ENCODE measurements around the gene ZNF549. TPM values are rescaled to one million over a fixed set of nuclear protein-coding genes. Genes with fewer than 3 reads are reported as not detected.
A peak's percentile ranks its signal among the peaks of the same experiment; 100 is the strongest.

The ZNF549 gene
- total and polyA plus RNA-seq, 2 donors from 2014 or later, result 2.4 to 8.7 TPM

- Histone ChIP-seq H3K4me3 (ENCODE audit: low read length in 3 of 3) (peak overlapping the region in 1 of 3 donors; percentile 96), H3K9me3 (ENCODE audit: control insufficient read depth in 2 of 3, insufficient read depth in 1 of 3, low read length in 3 of 3) (peaks cover 5 to 17% (median 5%) of the 10 kb centered on the region in 3 donors), H3K27ac (ENCODE audit: low read depth in 2 of 2, low read length in 2 of 2) (no peak overlapping the region), H3K27me3 (ENCODE audit: control insufficient read depth, insufficient read depth, low read length) (no peaks in the 10 kb centered on the region), H3K36me3 (ENCODE audit: control insufficient read depth in 2 of 3, insufficient read depth in 3 of 3, low read length in 3 of 3) (peaks cover 15 to 35% (median 19%) of the 10 kb centered on the region in 3 donors), H3K4me1 (ENCODE audit: control insufficient read depth in 2 of 3, insufficient read depth in 2 of 3, low read depth in 1 of 3, low read length in 3 of 3) (peaks cover 5 to 15% (median 11%) of the 10 kb centered on the region in 3 donors), H3K9ac (ENCODE audit: low read length in 3 of 3) (no peak overlapping the region)
- TF ChIP-seq, protein P1, sequence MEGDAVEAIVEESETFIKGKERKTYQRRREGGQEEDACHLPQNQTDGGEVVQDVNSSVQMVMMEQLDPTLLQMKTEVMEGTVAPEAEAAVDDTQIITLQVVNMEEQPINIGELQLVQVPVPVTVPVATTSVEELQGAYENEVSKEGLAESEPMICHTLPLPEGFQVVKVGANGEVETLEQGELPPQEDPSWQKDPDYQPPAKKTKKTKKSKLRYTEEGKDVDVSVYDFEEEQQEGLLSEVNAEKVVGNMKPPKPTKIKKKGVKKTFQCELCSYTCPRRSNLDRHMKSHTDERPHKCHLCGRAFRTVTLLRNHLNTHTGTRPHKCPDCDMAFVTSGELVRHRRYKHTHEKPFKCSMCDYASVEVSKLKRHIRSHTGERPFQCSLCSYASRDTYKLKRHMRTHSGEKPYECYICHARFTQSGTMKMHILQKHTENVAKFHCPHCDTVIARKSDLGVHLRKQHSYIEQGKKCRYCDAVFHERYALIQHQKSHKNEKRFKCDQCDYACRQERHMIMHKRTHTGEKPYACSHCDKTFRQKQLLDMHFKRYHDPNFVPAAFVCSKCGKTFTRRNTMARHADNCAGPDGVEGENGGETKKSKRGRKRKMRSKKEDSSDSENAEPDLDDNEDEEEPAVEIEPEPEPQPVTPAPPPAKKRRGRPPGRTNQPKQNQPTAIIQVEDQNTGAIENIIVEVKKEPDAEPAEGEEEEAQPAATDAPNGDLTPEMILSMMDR (IDR thresholded peaks at IDR 0.05; ENCODE audit: borderline replicate concordance, extremely low read depth, insufficient read depth), result no peak
- no peak for FAIRE-seq
- intact Hi-C loops (cut with DNase I), result no loop called here
- DNase-seq, result no peak
Observed at GRCh38 chr19:57557659-57558058, 30.5 kb downstream of the ZNF549 start.

- H3K27ac ChIP-seq (ENCODE audit: low read depth in 2 of 2, low read length in 2 of 2), result no peak overlapping the region
- peak overlapping the region; percentile 84 to 96 (median 85) for H3K4me3 ChIP-seq (ENCODE audit: low read length in 3 of 3)
- peaks cover 8 to 26% (median 17%) of the 10 kb centered on the region in 3 donors for H3K36me3 ChIP-seq (ENCODE audit: control insufficient read depth in 2 of 3, insufficient read depth in 3 of 3, low read length in 3 of 3)
- peaks cover 5 to 15% (median 11%) of the 10 kb centered on the region in 3 donors for H3K4me1 ChIP-seq (ENCODE audit: control insufficient read depth in 2 of 3, insufficient read depth in 2 of 3, low read depth in 1 of 3, low read length in 3 of 3)
- H3K9ac ChIP-seq (ENCODE audit: low read length in 3 of 3), result peak overlapping the region; percentile 10 to 77 (median 74)
- H3K27me3 ChIP-seq (ENCODE audit: control insufficient read depth, insufficient read depth, low read length), result no peaks in the 10 kb centered on the region
- DNase-seq (peak in 2 of 5 donors; percentile 12 to 16), FAIRE-seq (no peak)
- intact Hi-C loops (cut with DNase I), result no loop called here
- TF ChIP-seq, protein P1 (IDR thresholded peaks at IDR 0.05; ENCODE audit: borderline replicate concordance, extremely low read depth, insufficient read depth), result no peak
- peaks cover 4 to 9% (median 5%) of the 10 kb centered on the region in 3 donors for H3K9me3 ChIP-seq (ENCODE audit: control insufficient read depth in 2 of 3, insufficient read depth in 1 of 3, low read length in 3 of 3)
Observed at GRCh38 chr19:57558525-57558924, 31.4 kb downstream of the ZNF549 start.

- H3K27ac ChIP-seq (ENCODE audit: low read depth in 2 of 2, low read length in 2 of 2), result peak overlapping the region in 1 of 2 donors; percentile 37
- peak; percentile 21 to 64 (median 32) for DNase-seq
- peaks cover 4 to 7% (median 5%) of the 10 kb centered on the region in 3 donors for H3K9me3 ChIP-seq (ENCODE audit: control insufficient read depth in 2 of 3, insufficient read depth in 1 of 3, low read length in 3 of 3)
Observed at GRCh38 chr19:57559008-57559403, 31.9 kb downstream of the ZNF549 start.

More at GRCh38 chr19:57559008-57559403, 31.9 kb downstream of the ZNF549 start:
- intact Hi-C loops (cut with DNase I), result no loop called here
- Histone ChIP-seq H3K36me3 (ENCODE audit: control insufficient read depth in 2 of 3, insufficient read depth in 3 of 3, low read length in 3 of 3) (peaks cover 8 to 22% (median 16%) of the 10 kb centered on the region in 3 donors), H3K27me3 (ENCODE audit: control insufficient read depth, insufficient read depth, low read length) (no peaks in the 10 kb centered on the region), H3K9ac (ENCODE audit: low read length in 3 of 3) (peak overlapping the region; percentile 49 to 77 (median 74)), H3K4me1 (ENCODE audit: control insufficient read depth in 2 of 3, insufficient read depth in 2 of 3, low read depth in 1 of 3, low read length in 3 of 3) (peaks cover 5 to 15% (median 11%) of the 10 kb centered on the region in 3 donors), H3K4me3 (ENCODE audit: low read length in 3 of 3) (peak overlapping the region; percentile 84 to 96 (median 85))
- TF ChIP-seq, protein P1 (IDR thresholded peaks at IDR 0.05; ENCODE audit: borderline replicate concordance, extremely low read depth, insufficient read depth), result no peak
- FAIRE-seq, result no peak
